ENCODE measurements around the gene CABP4. TPM values are rescaled to one million over a fixed set of nuclear protein-coding genes. Genes with fewer than 3 reads are reported as not detected.

The CABP4 gene
- total RNA-seq, 1 experiment from 2014 or later: not detected

DNA sequence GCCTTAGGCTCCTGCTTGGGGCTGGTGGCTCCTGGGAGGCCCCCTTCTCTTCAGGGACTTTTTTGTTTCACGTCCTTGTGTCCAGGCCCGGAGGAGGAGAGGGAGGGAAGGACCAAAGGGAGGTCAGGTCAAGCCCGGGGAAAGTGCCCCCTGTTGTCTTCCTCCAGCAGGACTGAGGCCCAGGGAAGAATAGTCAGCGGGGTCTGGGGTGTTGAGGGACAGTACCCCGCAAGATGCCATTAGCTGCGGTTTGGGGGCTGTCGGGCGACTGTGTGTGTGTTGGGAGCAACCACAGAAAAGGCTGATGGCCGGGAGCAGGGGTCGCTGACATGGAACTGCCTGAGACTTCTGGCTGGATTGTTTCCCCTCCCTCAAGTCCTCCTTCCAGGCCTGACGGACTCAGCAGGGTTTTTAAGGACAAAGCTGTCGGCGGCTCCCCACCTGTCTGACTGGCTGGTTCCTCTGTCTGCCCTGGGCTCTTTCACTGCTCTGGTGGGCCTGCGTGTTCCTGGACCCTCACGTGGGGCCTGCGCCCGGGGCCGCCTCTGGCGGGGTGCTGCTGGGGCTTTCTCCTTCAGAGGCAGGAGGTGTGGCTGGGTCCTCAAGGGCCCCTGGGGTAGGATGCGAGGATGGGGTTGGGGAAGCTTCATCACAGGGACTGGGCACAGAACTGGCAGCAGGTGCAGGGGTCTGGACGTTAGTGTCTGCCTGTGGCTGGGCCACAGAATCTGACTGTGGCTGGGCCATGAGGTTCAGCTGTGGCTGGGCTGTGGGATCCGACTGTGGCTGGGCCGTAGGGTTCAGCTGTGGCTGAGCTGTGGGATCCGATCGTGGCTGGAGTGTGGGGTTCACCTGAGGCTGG is 4.1 kb upstream of the CABP4 start (continued):
- no peak for TF ChIP-seq SRF (IDR thresholded peaks at IDR 0.05; ENCODE audit: low read depth)
- TF ChIP-seq, protein P1, sequence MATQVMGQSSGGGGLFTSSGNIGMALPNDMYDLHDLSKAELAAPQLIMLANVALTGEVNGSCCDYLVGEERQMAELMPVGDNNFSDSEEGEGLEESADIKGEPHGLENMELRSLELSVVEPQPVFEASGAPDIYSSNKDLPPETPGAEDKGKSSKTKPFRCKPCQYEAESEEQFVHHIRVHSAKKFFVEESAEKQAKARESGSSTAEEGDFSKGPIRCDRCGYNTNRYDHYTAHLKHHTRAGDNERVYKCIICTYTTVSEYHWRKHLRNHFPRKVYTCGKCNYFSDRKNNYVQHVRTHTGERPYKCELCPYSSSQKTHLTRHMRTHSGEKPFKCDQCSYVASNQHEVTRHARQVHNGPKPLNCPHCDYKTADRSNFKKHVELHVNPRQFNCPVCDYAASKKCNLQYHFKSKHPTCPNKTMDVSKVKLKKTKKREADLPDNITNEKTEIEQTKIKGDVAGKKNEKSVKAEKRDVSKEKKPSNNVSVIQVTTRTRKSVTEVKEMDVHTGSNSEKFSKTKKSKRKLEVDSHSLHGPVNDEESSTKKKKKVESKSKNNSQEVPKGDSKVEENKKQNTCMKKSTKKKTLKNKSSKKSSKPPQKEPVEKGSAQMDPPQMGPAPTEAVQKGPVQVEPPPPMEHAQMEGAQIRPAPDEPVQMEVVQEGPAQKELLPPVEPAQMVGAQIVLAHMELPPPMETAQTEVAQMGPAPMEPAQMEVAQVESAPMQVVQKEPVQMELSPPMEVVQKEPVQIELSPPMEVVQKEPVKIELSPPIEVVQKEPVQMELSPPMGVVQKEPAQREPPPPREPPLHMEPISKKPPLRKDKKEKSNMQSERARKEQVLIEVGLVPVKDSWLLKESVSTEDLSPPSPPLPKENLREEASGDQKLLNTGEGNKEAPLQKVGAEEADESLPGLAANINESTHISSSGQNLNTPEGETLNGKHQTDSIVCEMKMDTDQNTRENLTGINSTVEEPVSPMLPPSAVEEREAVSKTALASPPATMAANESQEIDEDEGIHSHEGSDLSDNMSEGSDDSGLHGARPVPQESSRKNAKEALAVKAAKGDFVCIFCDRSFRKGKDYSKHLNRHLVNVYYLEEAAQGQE (IDR thresholded peaks at IDR 0.05; ENCODE audit: low read depth): no peak
- TF ChIP-seq POLR2A (IDR thresholded peaks at IDR 0.05; ENCODE audit: borderline replicate concordance, extremely low read depth, insufficient read depth, insufficient read length): no peak
- no peak for TF ChIP-seq CEBPB (IDR thresholded peaks at IDR 0.05; ENCODE audit: low read depth)
- no peak for TF ChIP-seq CBX3 (IDR thresholded peaks at IDR 0.05; ENCODE audit: low read depth)

GRCh38 chr11:67451658-67451976 is 3.5 kb upstream of the CABP4 start:
- H3K4me1 ChIP-seq (ENCODE audit: control insufficient read depth in 1 of 2, insufficient read depth in 2 of 2, low read length in 2 of 2): no peaks in the 10 kb centered on the region
- ChIA-PET CTCF (no interaction called here), POLR2A (no interaction called here), RAD21 (ENCODE audit: low non-redundant PET in 1 of 2, low total read pairs in 2 of 2, uncharacterized antibody in 2 of 2, unreplicated experiment in 2 of 2) (no interaction called here)
- H3K9me3 ChIP-seq (ENCODE audit: control insufficient read depth in 1 of 2, insufficient read depth in 1 of 2, low read depth in 1 of 2, low read length in 2 of 2): no peaks in the 10 kb centered on the region
- no peak for DNase-seq (ENCODE audit: low read depth, low spot score)
- BruUV-seq (replicated peaks): no TSS peak
- H3K4me2 ChIP-seq (ENCODE audit: low read length): no peak overlapping the region
- H3K36me3 ChIP-seq (ENCODE audit: control insufficient read depth in 1 of 2, insufficient read depth in 2 of 2, low read length in 2 of 2): no peaks in the 10 kb centered on the region
- TF ChIP-seq MAX (IDR thresholded peaks at IDR 0.05): no peak
- TF ChIP-seq FOSL1 (IDR thresholded peaks at IDR 0.05; ENCODE audit: low read depth): no peak
- no peak for TF ChIP-seq POLR2A (IDR thresholded peaks at IDR 0.05; ENCODE audit: borderline replicate concordance, extremely low read depth, insufficient read depth, insufficient read length)
- TF ChIP-seq YY1 (IDR thresholded peaks at IDR 0.05; ENCODE audit: extremely low read depth, insufficient replicate concordance, low read depth, low read length): no peak
- TF ChIP-seq, protein P2, sequence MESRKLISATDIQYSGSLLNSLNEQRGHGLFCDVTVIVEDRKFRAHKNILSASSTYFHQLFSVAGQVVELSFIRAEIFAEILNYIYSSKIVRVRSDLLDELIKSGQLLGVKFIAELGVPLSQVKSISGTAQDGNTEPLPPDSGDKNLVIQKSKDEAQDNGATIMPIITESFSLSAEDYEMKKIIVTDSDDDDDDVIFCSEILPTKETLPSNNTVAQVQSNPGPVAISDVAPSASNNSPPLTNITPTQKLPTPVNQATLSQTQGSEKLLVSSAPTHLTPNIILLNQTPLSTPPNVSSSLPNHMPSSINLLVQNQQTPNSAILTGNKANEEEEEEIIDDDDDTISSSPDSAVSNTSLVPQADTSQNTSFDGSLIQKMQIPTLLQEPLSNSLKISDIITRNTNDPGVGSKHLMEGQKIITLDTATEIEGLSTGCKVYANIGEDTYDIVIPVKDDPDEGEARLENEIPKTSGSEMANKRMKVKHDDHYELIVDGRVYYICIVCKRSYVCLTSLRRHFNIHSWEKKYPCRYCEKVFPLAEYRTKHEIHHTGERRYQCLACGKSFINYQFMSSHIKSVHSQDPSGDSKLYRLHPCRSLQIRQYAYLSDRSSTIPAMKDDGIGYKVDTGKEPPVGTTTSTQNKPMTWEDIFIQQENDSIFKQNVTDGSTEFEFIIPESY (IDR thresholded peaks at IDR 0.05; ENCODE audit: extremely low read depth, insufficient replicate concordance, low read length): no peak
- H2AFZ ChIP-seq (ENCODE audit: low read depth, low read length, poor library complexity, severe bottlenecking): no peak overlapping the region
- no peaks in the 10 kb centered on the region for H3K27me3 ChIP-seq (ENCODE audit: insufficient read depth, low read length)
- no peak overlapping the region for H3K4me3 ChIP-seq (replicated peaks in 1 of 2; ENCODE audit: low read depth in 1 of 2, low read length in 2 of 2)
- H3K9me2 ChIP-seq (ENCODE audit: insufficient read depth): no peaks in the 10 kb centered on the region
- no peaks in the 10 kb centered on the region for H3K79me2 ChIP-seq (ENCODE audit: insufficient read depth, low read length)
- H3K27ac ChIP-seq (ENCODE audit: low read depth, low read length): no peak overlapping the region; the same call in 1 of the 2 replicates
- no peaks in the 10 kb centered on the region for H4K20me1 ChIP-seq (ENCODE audit: insufficient read depth)
- ATAC-seq: peak; percentile 28; the same call in 1 of the 2 replicates
- intact Hi-C loops (cut with micrococcal nuclease): no loop called here
- no peak overlapping the region for H3K9ac ChIP-seq (ENCODE audit: low read length)

All from HCT116 (cell line).